NCI-H2107 treated with DMSO at 0.1 percent for 48 hours (cell line): ENCODE measurements around the gene TMEM221.

Experiments
- DNase-seq: peaks from one replicate; lab custom pipeline; 2025; ENCODE audit not compliant: unreplicated experiment; lab: John Stamatoyannopoulos, UW

TMEM221 gene

GRCh38 chr19:17473041-17473440 lies 24.6 kb upstream of the TMEM221 start:
- no peak for DNase-seq

GRCh38 chr19:17471410-17472125 lies 23.1 kb upstream of the TMEM221 start:
- no peak for DNase-seq

GRCh38 chr19:17470068-17470841 lies 21.8 kb upstream of the TMEM221 start, which contains the start of gene SLC27A1:
Gene SLC27A1 (plus strand): TSS chr19:17470524. CDS start chr19:17470541, 17 bp downstream.
- peak; percentile 82 for DNase-seq

- peak; percentile 80 for DNase-seq
These were observed 21.1 kb upstream of the TMEM221 start for GRCh38 chr19:17469481-17470067.

- no peak for DNase-seq
These were observed 20.6 kb upstream of the TMEM221 start for GRCh38 chr19:17469092-17469480.

- no peak for DNase-seq
These were observed 20.0 kb upstream of the TMEM221 start for GRCh38 chr19:17468302-17469091.

- no peak for DNase-seq
These were observed 19.2 kb upstream of the TMEM221 start for GRCh38 chr19:17467471-17468301.

- DNase-seq = no peak
These were observed 18.0 kb upstream of the TMEM221 start for GRCh38 chr19:17466487-17466850.

- DNase-seq = no peak
These were observed 12.1 kb upstream of the TMEM221 start, which contains the start of gene NXNL1 for GRCh38 chr19:17460372-17461230. Gene NXNL1 (minus strand): TSS chr19:17460926. CDS start chr19:17460869, 57 bp downstream.

GRCh38 chr19:17458970-17459369 lies 10.5 kb upstream of the TMEM221 start:
- no peak for DNase-seq

GRCh38 chr19:17457616-17458015 lies 9.1 kb upstream of the TMEM221 start:
- DNase-seq = no peak

- no peak for DNase-seq
These were observed 7.7 kb upstream of the TMEM221 start for GRCh38 chr19:17456127-17456526.

GRCh38 chr19:17455308-17456123 lies 7.0 kb upstream of the TMEM221 start:
- DNase-seq = no peak

GRCh38 chr19:17454576-17455071 lies 6.2 kb upstream of the TMEM221 start:
- no peak for DNase-seq

GRCh38 chr19:17451820-17452219 lies 3.4 kb upstream of the TMEM221 start:
- DNase-seq = no peak

- no peak for DNase-seq
These were observed 2.0 kb upstream of the TMEM221 start for GRCh38 chr19:17450264-17451075.

- no peak for DNase-seq
These were observed 751 bp downstream of the TMEM221 start for GRCh38 chr19:17447704-17448130.
